Bronchial smooth muscle cell (primary cell): Measurements from ENCODE around the gene PTCSC3. TPM values are rescaled to one million over a fixed set of nuclear protein-coding genes. Genes with fewer than 3 reads are reported as not detected.

Source experiments
- total RNA-seq: library from RNA; depleted of rRNA; stranded (reverse); fragments of >200 nt; gene quantifications from 2 replicates; pipeline ENCODE4 v1.2.1, GENCODE V29; 2014

PTCSC3 gene
- not detected in 2 replicates for total RNA-seq

GRCh38 chr14:36176524-36176923 is at the start of gene PTCSC3:
PTCSC3 (minus strand) TSS chr14:36176722.

Other genes with a start within 250 kb of the PTCSC3 start
- 7.5 and 9.3 TPM in 2 replicates for gene MBIP, start 143.9 kb upstream of the PTCSC3 start, total RNA-seq